HEK293T (cell line): ENCODE results near the gene CCDC34.

Experiments
- BHLHE40 ChIP-seq: fragments of 450-650 bp; IDR thresholded peaks from 2 replicates; pipeline ENCODE4 v1.6.1; 2016; ENCODE audit warnings: mild to moderate bottlenecking, moderate library complexity, borderline replicate concordance
- SP1 ChIP-seq: fragments of 450-650 bp; IDR thresholded peaks from 2 replicates; pipeline ENCODE4 v1.6.1; 2017
- SUZ12 ChIP-seq: fragments of 450-650 bp; IDR thresholded peaks from 2 replicates; pipeline ENCODE4 v1.6.1; 2016; ENCODE audit warnings: mild to moderate bottlenecking
- ZNF384 ChIP-seq: fragments of 450-650 bp; IDR thresholded peaks from 2 replicates; pipeline ENCODE4 v1.6.1; 2016

- TF ChIP-seq SP1 (no peak), BHLHE40 (no peak), SUZ12 (no peak), ZNF384 (no peak)
These were observed 69.2 kb downstream of the CCDC34 start for GRCh38 chr11:27293515-27294417.
